ENCODE results near the gene DLGAP3.

GRCh38 chr1:34906756-34907155 is 22.7 kb downstream of the DLGAP3 start:
- no peak for TF ChIP-seq CTCF (IDR thresholded peaks at IDR 0.05)
- no peak for TF ChIP-seq POLR2A (IDR thresholded peaks at IDR 0.05)
